ENCODE measurements around the gene CSRNP3. TPM values are rescaled to one million over a fixed set of nuclear protein-coding genes. Genes with fewer than 3 reads are reported as not detected.

The CSRNP3 gene
- total RNA-seq, 1 experiment from 2014 or later = not detected

- DNase-seq (ENCODE audit: low read depth, low spot score) (no peak), ATAC-seq (no peak)
- CTCF ChIA-PET = no interaction called here
- no peaks in the 10 kb centered on the region for H3K27me3 ChIP-seq (ENCODE audit: control insufficient read depth, insufficient read depth, low read length)
- in situ Hi-C loops (cut with HindIII; ENCODE audit: low pct_unique_long_range_greater_than_20kb, low sequenced_read_pairs) (no loop called here), intact Hi-C loops (cut with micrococcal nuclease; ENCODE audit: unreplicated experiment) (no loop called here)
- no peak overlapping the region for H3K4me3 ChIP-seq (ENCODE audit: low read depth in 2 of 2, low read length in 2 of 2)
- no peak overlapping the region for H3K27ac ChIP-seq (ENCODE audit: low read length)
- POLR2A ChIA-PET = no interaction called here
- BruUV-seq (replicated peaks) = no TSS peak
- no peak for TF ChIP-seq POLR2AphosphoS5 (IDR thresholded peaks at IDR 0.05; ENCODE audit: low read depth, low read length)
- no peak for TF ChIP-seq SIN3A (IDR thresholded peaks at IDR 0.05; ENCODE audit: borderline replicate concordance, insufficient read depth, low read depth, low read length)
- no peak for TF ChIP-seq CTCF (IDR thresholded peaks at IDR 0.05)
- TF ChIP-seq REST (IDR thresholded peaks at IDR 0.05; ENCODE audit: insufficient read depth in 1 of 2, low read depth in 2 of 2, low read length in 1 of 2) = no peak
- no peak for TF ChIP-seq TCF7L2 (IDR thresholded peaks at IDR 0.05; ENCODE audit: low read depth, low read length)
- H3K4me1 ChIP-seq (ENCODE audit: control insufficient read depth, insufficient read depth, low read length) = no peaks in the 10 kb centered on the region
- H3K9me3 ChIP-seq (ENCODE audit: control insufficient read depth, insufficient read depth, low read depth, low read length) = no peaks in the 10 kb centered on the region
- no peaks in the 10 kb centered on the region for H3K36me3 ChIP-seq (ENCODE audit: control insufficient read depth, insufficient read depth, low read length)
These were observed 255.9 kb downstream of the CSRNP3 start for GRCh38 chr2:165725421-165725820.

Other genes with a start within 250 kb of the CSRNP3 start
- gene SCN2A, start 230.3 kb upstream of the CSRNP3 start, total RNA-seq (2021; ENCODE audit: unreplicated experiment) = not detected

Data from Panc1 (cell line).